ENCODE measurements around the gene ITPRIP.
A peak's percentile ranks its signal among the peaks of the same experiment; 100 is the strongest.

GRCh38 chr10:104309980-104310978 lies 28.0 kb downstream of the ITPRIP start:
- 0 out of 2 replicates have a peak, but pooled peaks have one; percentile 5 for TF ChIP-seq POLR2AphosphoS5 (IDR thresholded peaks at IDR 0.05; ENCODE audit: low read depth, low read length)
- no peak for TF ChIP-seq TAF1 (IDR thresholded peaks at IDR 0.05; ENCODE audit: borderline replicate concordance, low read depth, low read length)
- TF ChIP-seq POLR2A (IDR thresholded peaks at IDR 0.05; ENCODE audit: low read depth, low read length), result no peak
